ENCODE data around the gene MALL. TPM values are rescaled to one million over a fixed set of nuclear protein-coding genes. Genes with fewer than 3 reads are reported as not detected.

The MALL gene
- total and polyA plus RNA-seq, 2 experiments from 2014 or later, result 5.9 to 9.3 TPM

DNA sequence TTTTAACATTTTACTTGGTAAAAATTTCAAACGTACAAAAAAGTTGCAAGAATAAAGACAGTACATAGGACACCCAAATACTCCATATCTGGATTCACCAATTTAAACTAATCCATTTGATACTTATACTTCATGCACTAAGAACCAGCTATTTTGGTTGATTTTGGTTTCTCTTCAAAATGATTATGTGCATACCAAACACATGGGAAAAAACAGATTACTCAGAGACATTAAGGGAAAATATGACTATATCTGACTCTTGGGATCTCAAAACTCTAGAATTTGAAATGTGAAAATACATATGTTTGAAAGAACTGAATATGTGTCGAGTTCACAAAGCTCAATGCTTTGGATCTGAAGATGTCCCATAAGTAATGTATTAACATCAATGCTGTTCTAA lies 15.5 kb upstream of the MALL start:
- no peak overlapping the region for H3K4me2 ChIP-seq
- no peaks in the 10 kb centered on the region for H3K27me3 ChIP-seq (ENCODE audit: insufficient read depth)
- H3K4me3 ChIP-seq, result no peak overlapping the region
- Mint-ChIP-seq H3K36me3 (ENCODE audit: low read depth) (no peaks in the 10 kb centered on the region), H3K4me3 (no peak overlapping the region), H3K9me3 (0 out of 3 replicates have a peak, but pooled peaks cover 2% of the 10 kb centered on the region), H3K27me3 (ENCODE audit: insufficient read depth, low read depth, poor library complexity) (peaks cover 2% of the 10 kb centered on the region), H3K27ac (no peak overlapping the region), H3K4me1 (no peaks in the 10 kb centered on the region)
- H3F3A ChIP-seq (replicated peaks; ENCODE audit: low read depth), result no peaks in the 10 kb centered on the region
- no peaks in the 10 kb centered on the region for H4K20me1 ChIP-seq (replicated peaks; ENCODE audit: insufficient read depth)
- DNase-seq (ENCODE audit: low spot score), result no peak
- no peak for TF ChIP-seq EZH2phosphoT487 (IDR thresholded peaks at IDR 0.05; ENCODE audit: unreplicated experiment)
- no peak for TF ChIP-seq CREB1 (CRISPR knock-in tag; IDR thresholded peaks at IDR 0.05; ENCODE audit: low read depth)
- TF ChIP-seq STAT1 (IDR thresholded peaks at IDR 0.05; ENCODE audit: unreplicated experiment), result no peak
- TF ChIP-seq, protein P1, sequence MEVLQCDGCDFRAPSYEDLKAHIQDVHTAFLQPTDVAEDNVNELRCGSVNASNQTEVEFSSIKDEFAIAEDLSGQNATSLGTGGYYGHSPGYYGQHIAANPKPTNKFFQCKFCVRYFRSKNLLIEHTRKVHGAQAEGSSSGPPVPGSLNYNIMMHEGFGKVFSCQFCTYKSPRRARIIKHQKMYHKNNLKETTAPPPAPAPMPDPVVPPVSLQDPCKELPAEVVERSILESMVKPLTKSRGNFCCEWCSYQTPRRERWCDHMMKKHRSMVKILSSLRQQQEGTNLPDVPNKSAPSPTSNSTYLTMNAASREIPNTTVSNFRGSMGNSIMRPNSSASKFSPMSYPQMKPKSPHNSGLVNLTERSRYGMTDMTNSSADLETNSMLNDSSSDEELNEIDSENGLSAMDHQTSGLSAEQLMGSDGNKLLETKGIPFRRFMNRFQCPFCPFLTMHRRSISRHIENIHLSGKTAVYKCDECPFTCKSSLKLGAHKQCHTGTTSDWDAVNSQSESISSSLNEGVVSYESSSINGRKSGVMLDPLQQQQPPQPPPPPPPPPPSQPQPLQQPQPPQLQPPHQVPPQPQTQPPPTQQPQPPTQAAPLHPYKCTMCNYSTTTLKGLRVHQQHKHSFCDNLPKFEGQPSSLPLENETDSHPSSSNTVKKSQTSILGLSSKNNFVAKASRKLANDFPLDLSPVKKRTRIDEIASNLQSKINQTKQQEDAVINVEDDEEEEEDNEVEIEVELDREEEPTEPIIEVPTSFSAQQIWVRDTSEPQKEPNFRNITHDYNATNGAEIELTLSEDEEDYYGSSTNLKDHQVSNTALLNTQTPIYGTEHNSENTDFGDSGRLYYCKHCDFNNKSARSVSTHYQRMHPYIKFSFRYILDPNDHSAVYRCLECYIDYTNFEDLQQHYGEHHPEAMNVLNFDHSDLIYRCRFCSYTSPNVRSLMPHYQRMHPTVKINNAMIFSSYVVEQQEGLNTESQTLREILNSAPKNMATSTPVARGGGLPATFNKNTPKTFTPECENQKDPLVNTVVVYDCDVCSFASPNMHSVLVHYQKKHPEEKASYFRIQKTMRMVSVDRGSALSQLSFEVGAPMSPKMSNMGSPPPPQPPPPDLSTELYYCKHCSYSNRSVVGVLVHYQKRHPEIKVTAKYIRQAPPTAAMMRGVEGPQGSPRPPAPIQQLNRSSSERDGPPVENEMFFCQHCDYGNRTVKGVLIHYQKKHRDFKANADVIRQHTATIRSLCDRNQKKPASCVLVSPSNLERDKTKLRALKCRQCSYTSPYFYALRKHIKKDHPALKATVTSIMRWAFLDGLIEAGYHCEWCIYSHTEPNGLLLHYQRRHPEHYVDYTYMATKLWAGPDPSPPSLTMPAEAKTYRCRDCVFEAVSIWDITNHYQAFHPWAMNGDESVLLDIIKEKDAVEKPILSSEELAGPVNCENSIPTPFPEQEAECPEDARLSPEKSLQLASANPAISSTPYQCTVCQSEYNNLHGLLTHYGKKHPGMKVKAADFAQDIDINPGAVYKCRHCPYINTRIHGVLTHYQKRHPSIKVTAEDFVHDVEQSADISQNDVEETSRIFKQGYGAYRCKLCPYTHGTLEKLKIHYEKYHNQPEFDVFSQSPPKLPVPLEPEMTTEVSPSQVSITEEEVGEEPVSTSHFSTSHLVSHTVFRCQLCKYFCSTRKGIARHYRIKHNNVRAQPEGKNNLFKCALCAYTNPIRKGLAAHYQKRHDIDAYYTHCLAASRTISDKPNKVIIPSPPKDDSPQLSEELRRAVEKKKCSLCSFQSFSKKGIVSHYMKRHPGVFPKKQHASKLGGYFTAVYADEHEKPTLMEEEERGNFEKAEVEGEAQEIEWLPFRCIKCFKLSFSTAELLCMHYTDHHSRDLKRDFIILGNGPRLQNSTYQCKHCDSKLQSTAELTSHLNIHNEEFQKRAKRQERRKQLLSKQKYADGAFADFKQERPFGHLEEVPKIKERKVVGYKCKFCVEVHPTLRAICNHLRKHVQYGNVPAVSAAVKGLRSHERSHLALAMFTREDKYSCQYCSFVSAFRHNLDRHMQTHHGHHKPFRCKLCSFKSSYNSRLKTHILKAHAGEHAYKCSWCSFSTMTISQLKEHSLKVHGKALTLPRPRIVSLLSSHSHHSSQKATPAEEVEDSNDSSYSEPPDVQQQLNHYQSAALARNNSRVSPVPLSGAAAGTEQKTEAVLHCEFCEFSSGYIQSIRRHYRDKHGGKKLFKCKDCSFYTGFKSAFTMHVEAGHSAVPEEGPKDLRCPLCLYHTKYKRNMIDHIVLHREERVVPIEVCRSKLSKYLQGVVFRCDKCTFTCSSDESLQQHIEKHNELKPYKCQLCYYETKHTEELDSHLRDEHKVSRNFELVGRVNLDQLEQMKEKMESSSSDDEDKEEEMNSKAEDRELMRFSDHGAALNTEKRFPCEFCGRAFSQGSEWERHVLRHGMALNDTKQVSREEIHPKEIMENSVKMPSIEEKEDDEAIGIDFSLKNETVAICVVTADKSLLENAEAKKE (CRISPR knock-in tag; IDR thresholded peaks at IDR 0.05), result no peak
- TF ChIP-seq, protein P2, sequence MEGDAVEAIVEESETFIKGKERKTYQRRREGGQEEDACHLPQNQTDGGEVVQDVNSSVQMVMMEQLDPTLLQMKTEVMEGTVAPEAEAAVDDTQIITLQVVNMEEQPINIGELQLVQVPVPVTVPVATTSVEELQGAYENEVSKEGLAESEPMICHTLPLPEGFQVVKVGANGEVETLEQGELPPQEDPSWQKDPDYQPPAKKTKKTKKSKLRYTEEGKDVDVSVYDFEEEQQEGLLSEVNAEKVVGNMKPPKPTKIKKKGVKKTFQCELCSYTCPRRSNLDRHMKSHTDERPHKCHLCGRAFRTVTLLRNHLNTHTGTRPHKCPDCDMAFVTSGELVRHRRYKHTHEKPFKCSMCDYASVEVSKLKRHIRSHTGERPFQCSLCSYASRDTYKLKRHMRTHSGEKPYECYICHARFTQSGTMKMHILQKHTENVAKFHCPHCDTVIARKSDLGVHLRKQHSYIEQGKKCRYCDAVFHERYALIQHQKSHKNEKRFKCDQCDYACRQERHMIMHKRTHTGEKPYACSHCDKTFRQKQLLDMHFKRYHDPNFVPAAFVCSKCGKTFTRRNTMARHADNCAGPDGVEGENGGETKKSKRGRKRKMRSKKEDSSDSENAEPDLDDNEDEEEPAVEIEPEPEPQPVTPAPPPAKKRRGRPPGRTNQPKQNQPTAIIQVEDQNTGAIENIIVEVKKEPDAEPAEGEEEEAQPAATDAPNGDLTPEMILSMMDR (conservative IDR thresholded peaks at IDR 0.05; ENCODE audit: low read depth in 2 of 2), result no peak
- TF ChIP-seq, protein P3, sequence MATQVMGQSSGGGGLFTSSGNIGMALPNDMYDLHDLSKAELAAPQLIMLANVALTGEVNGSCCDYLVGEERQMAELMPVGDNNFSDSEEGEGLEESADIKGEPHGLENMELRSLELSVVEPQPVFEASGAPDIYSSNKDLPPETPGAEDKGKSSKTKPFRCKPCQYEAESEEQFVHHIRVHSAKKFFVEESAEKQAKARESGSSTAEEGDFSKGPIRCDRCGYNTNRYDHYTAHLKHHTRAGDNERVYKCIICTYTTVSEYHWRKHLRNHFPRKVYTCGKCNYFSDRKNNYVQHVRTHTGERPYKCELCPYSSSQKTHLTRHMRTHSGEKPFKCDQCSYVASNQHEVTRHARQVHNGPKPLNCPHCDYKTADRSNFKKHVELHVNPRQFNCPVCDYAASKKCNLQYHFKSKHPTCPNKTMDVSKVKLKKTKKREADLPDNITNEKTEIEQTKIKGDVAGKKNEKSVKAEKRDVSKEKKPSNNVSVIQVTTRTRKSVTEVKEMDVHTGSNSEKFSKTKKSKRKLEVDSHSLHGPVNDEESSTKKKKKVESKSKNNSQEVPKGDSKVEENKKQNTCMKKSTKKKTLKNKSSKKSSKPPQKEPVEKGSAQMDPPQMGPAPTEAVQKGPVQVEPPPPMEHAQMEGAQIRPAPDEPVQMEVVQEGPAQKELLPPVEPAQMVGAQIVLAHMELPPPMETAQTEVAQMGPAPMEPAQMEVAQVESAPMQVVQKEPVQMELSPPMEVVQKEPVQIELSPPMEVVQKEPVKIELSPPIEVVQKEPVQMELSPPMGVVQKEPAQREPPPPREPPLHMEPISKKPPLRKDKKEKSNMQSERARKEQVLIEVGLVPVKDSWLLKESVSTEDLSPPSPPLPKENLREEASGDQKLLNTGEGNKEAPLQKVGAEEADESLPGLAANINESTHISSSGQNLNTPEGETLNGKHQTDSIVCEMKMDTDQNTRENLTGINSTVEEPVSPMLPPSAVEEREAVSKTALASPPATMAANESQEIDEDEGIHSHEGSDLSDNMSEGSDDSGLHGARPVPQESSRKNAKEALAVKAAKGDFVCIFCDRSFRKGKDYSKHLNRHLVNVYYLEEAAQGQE (IDR thresholded peaks at IDR 0.05; ENCODE audit: unreplicated experiment), result no peak
- no peak for TF ChIP-seq ZNF114 (CRISPR knock-in tag; IDR thresholded peaks at IDR 0.05)
- TF ChIP-seq NANOG (IDR thresholded peaks at IDR 0.05; ENCODE audit: borderline replicate concordance), result no peak
- TF ChIP-seq EZH2 (IDR thresholded peaks at IDR 0.05; ENCODE audit: low read depth, unreplicated experiment), result no peak
- no peak for TF ChIP-seq JUNB (IDR thresholded peaks at IDR 0.05; ENCODE audit: unreplicated experiment)
- TF ChIP-seq, protein P4, sequence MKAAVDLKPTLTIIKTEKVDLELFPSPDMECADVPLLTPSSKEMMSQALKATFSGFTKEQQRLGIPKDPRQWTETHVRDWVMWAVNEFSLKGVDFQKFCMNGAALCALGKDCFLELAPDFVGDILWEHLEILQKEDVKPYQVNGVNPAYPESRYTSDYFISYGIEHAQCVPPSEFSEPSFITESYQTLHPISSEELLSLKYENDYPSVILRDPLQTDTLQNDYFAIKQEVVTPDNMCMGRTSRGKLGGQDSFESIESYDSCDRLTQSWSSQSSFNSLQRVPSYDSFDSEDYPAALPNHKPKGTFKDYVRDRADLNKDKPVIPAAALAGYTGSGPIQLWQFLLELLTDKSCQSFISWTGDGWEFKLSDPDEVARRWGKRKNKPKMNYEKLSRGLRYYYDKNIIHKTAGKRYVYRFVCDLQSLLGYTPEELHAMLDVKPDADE (IDR thresholded peaks at IDR 0.05), result no peak
- no peak for TF ChIP-seq ZNF331 (CRISPR knock-in tag; IDR thresholded peaks at IDR 0.05; ENCODE audit: low read depth)
- no peak for TF ChIP-seq POLR2AphosphoS5 (IDR thresholded peaks at IDR 0.05; ENCODE audit: low read depth)
- H3K27ac ChIP-seq (ENCODE audit: low read depth), result no peak overlapping the region
- H3K4me1 ChIP-seq (ENCODE audit: insufficient read depth), result no peaks in the 10 kb centered on the region
- ATAC-seq, result no peak
- no peaks in the 10 kb centered on the region for H3K79me2 ChIP-seq (replicated peaks; ENCODE audit: insufficient read depth)
- no peak overlapping the region for H2AFZ ChIP-seq
- no peaks in the 10 kb centered on the region for H3K36me3 ChIP-seq (ENCODE audit: insufficient read depth)
- H3K9me2 ChIP-seq (ENCODE audit: insufficient read depth), result no peaks in the 10 kb centered on the region

All from GM23338 (cell line).